Measurements from ENCODE around the gene DHRS13. TPM values are rescaled to one million over a fixed set of nuclear protein-coding genes. Genes with fewer than 3 reads are reported as not detected.

Gene DHRS13
- total RNA-seq, 3 donors from 2014 or later, result 7.1 to 10.1 (median 7.3) TPM

DNA sequence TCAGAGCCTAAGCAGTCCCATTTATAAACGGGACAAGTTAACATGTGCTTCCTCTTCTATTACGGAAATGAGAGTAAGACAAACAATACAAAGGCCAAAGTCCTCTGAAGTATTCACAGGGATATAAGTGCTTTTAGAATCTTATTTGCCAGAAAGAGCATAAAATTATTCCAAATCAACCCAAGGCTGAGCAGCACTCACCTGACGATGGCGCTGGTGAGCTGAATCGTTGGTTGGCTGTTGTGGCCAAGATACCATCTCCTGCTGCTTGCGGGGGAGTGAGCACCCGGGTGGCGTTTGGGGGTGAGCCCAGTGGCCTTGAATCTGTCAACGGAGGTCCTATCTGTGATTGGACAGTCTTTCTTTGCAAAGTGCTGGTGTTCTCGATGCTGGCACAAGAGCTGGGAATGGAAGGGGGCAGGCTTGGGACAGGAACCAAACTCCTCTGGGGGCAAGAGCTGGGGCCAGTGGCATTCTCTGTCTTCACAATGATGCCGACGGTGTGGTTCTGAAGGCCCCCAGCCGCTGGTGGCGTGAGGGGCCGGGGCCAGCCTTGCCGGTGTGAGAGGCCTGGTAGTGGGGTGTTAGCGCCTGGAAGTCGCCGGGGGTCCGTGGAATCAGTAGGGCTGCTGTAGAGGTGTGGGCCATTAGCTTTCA lies 9.5 kb upstream of the DHRS13 start:
- ATAC-seq, result peak; percentile 85
- H3K9me3 ChIP-seq, result no peaks in the 10 kb centered on the region
- H3K36me3 ChIP-seq (ENCODE audit: low read depth), result peaks cover 23% of the 10 kb centered on the region
- intact Hi-C loops (cut with DNase I, micrococcal nuclease), result loop anchor here in 1 of 2 donors (10.0 kb wide), 1 partner anchor 158 kb away; no protein-coding TSS in a partner anchor
- H3K4me3 ChIP-seq, result no peak overlapping the region
- DNase-seq, result peak in 2 of 3 donors; percentile 78 to 86
- TF ChIP-seq CTCF (IDR thresholded peaks at IDR 0.05), result peak; percentile 47
- H3K4me1 ChIP-seq (ENCODE audit: low read depth), result peaks cover 16% of the 10 kb centered on the region

- Histone ChIP-seq H3K9me3 (no peaks in the 10 kb centered on the region), H3K4me3 (no peak overlapping the region), H3K36me3 (ENCODE audit: low read depth) (peaks cover 20% of the 10 kb centered on the region), H3K4me1 (ENCODE audit: low read depth) (peaks cover 21% of the 10 kb centered on the region)
- intact Hi-C loops (cut with DNase I, micrococcal nuclease), result loop anchor here in 1 of 2 donors (10.0 kb wide), 1 partner anchor 157 kb away; no protein-coding TSS in a partner anchor
- ATAC-seq, result no peak
- TF ChIP-seq CTCF (IDR thresholded peaks at IDR 0.05), result no peak
- DNase-seq, result no peak
Measured at GRCh38 chr17:28911411-28912045, 8.6 kb upstream of the DHRS13 start.

DNA sequence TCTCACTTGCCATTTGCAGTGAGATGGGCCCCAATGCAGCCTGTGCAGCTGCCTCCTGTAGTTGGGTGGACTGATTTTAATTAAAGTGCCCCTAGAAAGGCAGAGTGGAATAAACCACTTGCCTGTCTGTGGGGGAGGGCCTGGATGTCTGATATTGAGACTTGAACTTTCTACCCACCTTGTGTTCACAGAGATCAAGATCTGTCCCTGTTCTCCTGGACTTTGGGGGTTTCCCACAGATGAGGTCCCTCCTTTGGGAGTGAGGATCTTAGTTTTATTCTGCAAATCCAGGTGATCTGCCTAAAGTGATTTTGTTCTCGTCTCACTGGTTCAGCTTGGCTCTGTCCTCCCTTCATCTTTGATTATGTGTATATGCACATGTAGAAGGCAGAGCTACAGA lies 7.7 kb upstream of the DHRS13 start:
- no peak for ATAC-seq
- Histone ChIP-seq H3K9me3 (no peaks in the 10 kb centered on the region), H3K4me3 (no peak overlapping the region), H3K36me3 (ENCODE audit: low read depth) (peaks cover 10% of the 10 kb centered on the region), H3K4me1 (ENCODE audit: low read depth) (peaks cover 21% of the 10 kb centered on the region)
- no peak for TF ChIP-seq CTCF (IDR thresholded peaks at IDR 0.05)
- intact Hi-C loops (cut with DNase I, micrococcal nuclease), result loop anchor here in 1 of 2 donors (10.0 kb wide), 1 partner anchor 156 kb away; no protein-coding TSS in a partner anchor
- DNase-seq, result no peak

DNA sequence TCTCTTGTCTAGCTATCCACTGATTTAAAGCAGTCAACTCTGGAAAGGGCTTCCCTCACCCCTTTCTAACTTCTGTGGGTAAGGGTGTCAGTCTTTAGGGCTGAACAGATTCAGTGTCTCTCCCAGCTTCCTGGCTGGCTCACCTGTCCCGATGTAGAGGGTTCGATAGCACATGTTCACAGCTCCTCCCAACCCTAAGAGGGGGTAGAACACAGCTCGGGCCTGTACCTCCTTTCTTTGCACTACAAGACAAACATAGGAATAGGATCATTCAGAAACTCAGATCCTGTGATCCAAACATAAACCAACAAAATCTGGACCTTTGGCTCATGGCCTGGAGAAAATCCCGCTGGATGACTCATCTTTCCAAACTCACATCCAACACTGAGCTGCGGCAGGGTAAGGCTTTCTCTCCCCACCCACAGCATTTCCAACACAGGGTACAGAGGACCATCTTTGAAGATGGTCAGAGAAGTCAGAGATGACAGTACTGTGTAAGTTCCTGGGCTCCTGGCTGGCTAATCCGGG lies 5.8 kb upstream of the DHRS13 start:
- DNase-seq, result peak in 1 of 3 donors; percentile 52
- TF ChIP-seq CTCF (IDR thresholded peaks at IDR 0.05), result no peak
- ATAC-seq, result peak; percentile 6
- intact Hi-C loops (cut with DNase I, micrococcal nuclease), result no loop called here
- Histone ChIP-seq H3K9me3 (no peaks in the 10 kb centered on the region), H3K4me1 (ENCODE audit: low read depth) (peaks cover 32% of the 10 kb centered on the region), H3K4me3 (no peak overlapping the region), H3K36me3 (ENCODE audit: low read depth) (peaks cover 8% of the 10 kb centered on the region)

DNA sequence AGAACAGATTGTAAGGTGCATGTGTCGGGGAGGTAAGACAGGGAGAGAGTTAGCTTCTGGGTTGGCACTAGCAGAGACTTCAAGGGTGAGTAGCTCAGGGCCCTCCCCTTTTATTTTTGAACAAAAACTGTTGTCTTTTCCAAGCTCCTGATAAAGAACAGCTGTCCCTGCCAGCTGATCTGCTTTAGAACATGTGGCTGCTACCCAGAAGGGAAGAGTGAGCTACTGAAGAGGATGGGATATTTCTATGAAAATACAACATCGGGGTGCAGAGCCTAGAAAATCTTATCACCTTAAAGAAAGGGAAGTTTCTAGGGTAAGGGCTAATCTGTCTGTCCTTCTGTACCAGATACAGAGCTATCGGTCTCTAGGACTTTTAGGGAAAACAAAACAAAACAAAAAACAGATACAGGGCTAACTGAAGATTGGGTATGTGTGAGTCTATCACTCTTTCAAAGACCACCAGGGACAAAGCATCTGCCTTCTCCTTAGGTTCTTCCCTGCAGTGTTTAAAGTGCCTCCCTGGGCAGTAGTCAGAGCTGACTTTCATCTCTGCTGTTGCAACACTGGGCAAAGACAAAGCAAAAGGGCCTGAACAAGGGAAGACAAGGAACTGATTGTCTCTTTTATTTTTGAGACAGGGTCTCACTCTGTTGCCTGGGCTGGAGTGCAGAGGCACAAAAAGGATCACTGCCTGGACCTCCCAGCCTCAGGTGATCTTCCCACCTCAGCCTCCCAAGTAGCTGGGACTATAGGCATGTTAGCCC lies 5.0 kb upstream of the DHRS13 start:
- ATAC-seq, result no peak
- Histone ChIP-seq H3K9me3 (no peaks in the 10 kb centered on the region), H3K4me3 (no peak overlapping the region), H3K36me3 (ENCODE audit: low read depth) (peaks cover 8% of the 10 kb centered on the region), H3K4me1 (ENCODE audit: low read depth) (peaks cover 31% of the 10 kb centered on the region)
- intact Hi-C loops (cut with DNase I, micrococcal nuclease), result no loop called here
- no peak for DNase-seq
- TF ChIP-seq CTCF (IDR thresholded peaks at IDR 0.05), result no peak

Measured in mucosa of descending colon (tissue), 3 donors.